Psoas muscle (tissue), 8 donors: ENCODE measurements around the gene GPR180. TPM values are rescaled to one million over a fixed set of nuclear protein-coding genes. Genes with fewer than 3 reads are reported as not detected.

Experiments
- ATAC-seq, 4 donors: fragments of 200-7000 bp; cut with Tn5 transposase; one replicate each; pipeline ENCODE4 v1.9.1; 2020; ENCODE audit warnings: moderate library complexity in 3 of 4, mild to moderate bottlenecking in 2 of 4
- DNase-seq, 2 donors: peaks; one replicate each; pipeline ENCODE4 v3.0.0-alpha.2; 2020
- H3K27ac ChIP-seq: fragments of 200-600 bp; one replicate; pipeline ENCODE4 v1.8.0; 2022
- H3K27me3 ChIP-seq, 3 donors: fragments of 200-600 bp in 1 of 3; one replicate each; pipeline versions ENCODE4 v1.6.1 to v1.8.0; 2013 to 2022; ENCODE audit warnings: low read length in 2 of 3, mild to moderate bottlenecking in 2 of 3, moderate library complexity in 1 of 3; ENCODE audit not compliant: insufficient read depth in 3 of 3
- H3K36me3 ChIP-seq, 2 donors: fragments of 200-600 bp in 1 of 2; one replicate each; pipeline versions ENCODE4 v1.6.1 to v1.8.0; 2013 to 2022; ENCODE audit warnings: low read depth in 1 of 2, mild to moderate bottlenecking in 1 of 2, moderate library complexity in 1 of 2; ENCODE audit not compliant: insufficient read depth in 1 of 2
- H3K4me1 ChIP-seq: fragments of 200-600 bp; one replicate; pipeline ENCODE4 v1.8.0; 2022
- H3K4me3 ChIP-seq: fragments of 200-600 bp; one replicate; pipeline ENCODE4 v1.8.0; 2022; ENCODE audit warnings: mild to moderate bottlenecking
- H3K9me3 ChIP-seq: fragments of 200-600 bp; one replicate; pipeline ENCODE4 v1.8.0; 2022
- CTCF ChIP-seq: fragments of 200-600 bp; IDR thresholded peaks from one replicate; pipeline ENCODE4 v1.8.0; 2022; ENCODE audit warnings: antibody characterized with exemption
- WGBS, 3 donors: extraction: QIAGEN DNeasy Blood & Tissue Kit; methylation state at CpG; one replicate each; pipeline versions ENCODE4 v1.1.6 to v1.1.7; 2013; 5-methylcytosine and 5-hydroxymethylcytosine counted together
- intact Hi-C, 2 donors: fragments of 100-400 bp; cut with DNase I; formaldehyde crosslinking; loops; one replicate each; pipeline versions ENCODE4 v1.11.0 to v1.14.2; 2022
- polyA plus RNA-seq, 3 donors: library from polyadenylated mRNA; stranded (reverse); fragments of 200-250 nt; gene quantifications; one replicate each; pipeline ENCODE4 v1.2.3, GENCODE V29; 2013
- total RNA-seq, 4 donors: library from RNA; stranded (reverse); fragmentation: NEBNext Ultra II Directional in 2 of 4; extraction: Animal tissue kit (Norgen Biotek cat#: 25700) in 2 of 4; gene quantifications; one replicate each; pipeline versions ENCODE4 v1.2.1 to v1.2.4, GENCODE V29; 2021 to 2023
- donor health status: healthy with polysubstance abuse.
- donor health status: DM: no; HTN: no; CAD: no; lungs with moderate emphysema.
- donor health status: Bipolar disorder and iron deficiency.
- donor health status: healthy.
- donor health status: DM: yes; HTN: yes; CAD: no.
- donor health status: DM: no; HTN: no; CAD: no.
- donor health status: DM: no; HTN: no; CAD: no.
- donor health status: DM: yes; HTN: yes; CAD: no.

Gene GPR180
- total and polyA plus RNA-seq, 7 donors: 1.6 to 4.2 (median 4.0) TPM

DNA sequence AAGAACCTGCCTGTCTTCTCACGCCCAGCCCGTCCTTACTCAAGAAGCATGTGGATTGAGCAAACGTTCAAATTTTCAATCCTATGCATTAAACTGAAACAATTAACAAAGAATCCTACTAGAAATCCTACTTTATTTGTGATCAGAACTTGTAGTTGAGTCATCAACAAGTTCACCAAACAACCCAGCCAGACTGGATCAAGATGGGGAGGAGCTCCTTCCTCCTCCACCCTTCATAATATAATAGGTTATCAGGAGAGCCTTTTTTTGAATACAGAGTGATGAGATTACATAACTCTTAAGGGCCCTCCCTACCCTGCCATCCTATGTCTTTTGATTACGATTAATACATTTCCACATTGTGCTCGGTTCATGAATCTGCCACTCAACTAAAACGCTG, 78.0 kb downstream of the GPR180 start:
- no peak overlapping the region for H3K4me3 ChIP-seq
- H3K27ac ChIP-seq: no peak overlapping the region
- 82 to 92% (median 91%) methylated on average over 6 of the region's 6 CpGs for WGBS, 3 donors
- no peaks in the 10 kb centered on the region for H3K4me1 ChIP-seq
- DNase-seq (no peak), ATAC-seq (no peak)
- H3K36me3 ChIP-seq: no peaks in the 10 kb centered on the region
- H3K27me3 ChIP-seq: peaks cover 0 to 20% (median 6%) of the 10 kb centered on the region in 3 donors
- no peaks in the 10 kb centered on the region for H3K9me3 ChIP-seq
- no peak for TF ChIP-seq CTCF
- intact Hi-C loops: loop anchor here (5.0 to 10.0 kb wide), 5 partner anchors 485 to 798 kb away; no protein-coding TSS in a partner anchor

DNA sequence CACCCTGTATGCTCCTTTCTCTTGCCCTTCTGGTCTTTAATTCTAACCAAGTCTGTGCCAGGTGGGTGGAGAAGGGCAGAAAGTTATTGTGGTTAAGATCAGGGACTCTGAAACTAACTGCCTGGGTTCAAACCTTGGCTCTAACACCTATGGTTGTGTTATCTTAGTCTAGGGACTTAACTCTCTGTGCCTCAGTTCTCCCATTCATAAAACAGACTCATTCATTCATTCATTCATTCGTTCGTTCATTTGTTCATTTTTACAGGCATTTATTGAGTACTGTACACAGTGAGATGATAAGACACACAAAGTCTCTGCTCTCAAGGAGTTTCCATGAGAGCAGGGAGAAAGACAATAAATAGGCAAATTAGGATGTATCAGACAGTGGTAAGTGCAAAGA, 80.6 kb downstream of the GPR180 start:
- Histone ChIP-seq H3K27ac (no peak overlapping the region), H3K4me1 (no peaks in the 10 kb centered on the region), H3K9me3 (no peaks in the 10 kb centered on the region), H3K4me3 (no peak overlapping the region), H3K36me3 (no peaks in the 10 kb centered on the region), H3K27me3 (peaks cover 0 to 20% (median 2%) of the 10 kb centered on the region in 3 donors)
- TF ChIP-seq CTCF: no peak
- intact Hi-C loops: loop anchor here in 1 of 2 donors (10.0 kb wide), 1 partner anchor 613 kb away; no protein-coding TSS in a partner anchor
- no peak for DNase-seq
- WGBS, 3 donors: 80 to 88% (median 85%) methylated on average over 2 of the region's 2 CpGs
- no peak for ATAC-seq

GRCh38 chr13:94683409-94683808, 81.8 kb downstream of the GPR180 start:
- H3K9me3 ChIP-seq: no peaks in the 10 kb centered on the region
- intact Hi-C loops: loop anchor here in 1 of 2 donors (10.0 kb wide), 1 partner anchor 611 kb away; no protein-coding TSS in a partner anchor
- WGBS, 3 donors: 32 to 40% (median 36%) methylated on average over 5 of the region's 5 CpGs
- H3K4me1 ChIP-seq: no peaks in the 10 kb centered on the region
- DNase-seq: no peak
- TF ChIP-seq CTCF: no peak
- no peak for ATAC-seq
- H3K4me3 ChIP-seq: no peak overlapping the region
- no peak overlapping the region for H3K27ac ChIP-seq
- no peaks in the 10 kb centered on the region for H3K36me3 ChIP-seq
- peaks cover 0 to 16% (median 1%) of the 10 kb centered on the region in 3 donors for H3K27me3 ChIP-seq

Other genes starting within 250 kb of the GPR180 start
- under 1 TPM; 0.22 to 0.64 (median 0.37) TPM for gene DCT, start 122.2 kb upstream of the GPR180 start, total RNA-seq
- gene DCT, start 122.2 kb upstream of the GPR180 start, polyA plus RNA-seq: under 1 TPM; 0.04 to 0.18 (median 0.05) TPM
- gene TGDS, start 5.7 kb upstream of the GPR180 start, total RNA-seq: 1 to 10 TPM; 3.1 to 3.8 (median 3.3) TPM
- 1 to 10 TPM; 2.4 to 6.2 (median 4.5) TPM for gene TGDS, start 5.7 kb upstream of the GPR180 start, polyA plus RNA-seq
- not detected for gene SOX21, start 110.7 kb downstream of the GPR180 start, total RNA-seq
- gene SOX21, start 110.7 kb downstream of the GPR180 start, polyA plus RNA-seq: not detected